GM19452 (cell line): ENCODE data around the gene VPS13C.

Experiments
- ATAC-seq: cut with Tn5 transposase; IDR thresholded peaks from one replicate; pipeline ENCODE4 v1.9.1; 2021; ENCODE audit not compliant: unreplicated experiment

The VPS13C gene

GRCh38 chr15:61943992-61944391 is 116.3 kb downstream of the VPS13C start:
- ATAC-seq = no peak

- no peak for ATAC-seq
Measured at GRCh38 chr15:61938249-61938648, 122.0 kb downstream of the VPS13C start.

- ATAC-seq = no peak
Measured at GRCh38 chr15:61936528-61937195, 123.6 kb downstream of the VPS13C start.

GRCh38 chr15:61935493-61935892 is 124.8 kb downstream of the VPS13C start:
- no peak for ATAC-seq

GRCh38 chr15:61929452-61929851 is 130.8 kb downstream of the VPS13C start:
- ATAC-seq = no peak

- ATAC-seq = no peak
Measured at GRCh38 chr15:61923173-61923572, 137.1 kb downstream of the VPS13C start.

- no peak for ATAC-seq
Measured at GRCh38 chr15:61921093-61921492, 139.2 kb downstream of the VPS13C start.

- no peak for ATAC-seq
Measured at GRCh38 chr15:61917457-61917856, 142.8 kb downstream of the VPS13C start.

- no peak for ATAC-seq
Measured at GRCh38 chr15:61916104-61916503, 144.1 kb downstream of the VPS13C start.

- no peak for ATAC-seq
Measured at GRCh38 chr15:61915640-61916039, 144.6 kb downstream of the VPS13C start.

GRCh38 chr15:61910839-61911369 is 149.3 kb downstream of the VPS13C start:
- ATAC-seq = no peak

- no peak for ATAC-seq
Measured at GRCh38 chr15:61908241-61908640, 152.0 kb downstream of the VPS13C start.

GRCh38 chr15:61907753-61908086 is 152.5 kb downstream of the VPS13C start:
- no peak for ATAC-seq

GRCh38 chr15:61906961-61907752 is 153.1 kb downstream of the VPS13C start:
- ATAC-seq = no peak

- no peak for ATAC-seq
Measured at GRCh38 chr15:61893146-61893545, 167.1 kb downstream of the VPS13C start.

- ATAC-seq = no peak
Measured at GRCh38 chr15:61892140-61892539, 168.1 kb downstream of the VPS13C start.

- no peak for ATAC-seq
Measured at GRCh38 chr15:61890106-61890505, 170.1 kb downstream of the VPS13C start.

- ATAC-seq = no peak
Measured at GRCh38 chr15:61889706-61890105, 170.5 kb downstream of the VPS13C start.

- no peak for ATAC-seq
Measured at GRCh38 chr15:61888074-61888780, 172.0 kb downstream of the VPS13C start.

GRCh38 chr15:61880084-61880483 is 180.2 kb downstream of the VPS13C start:
- no peak for ATAC-seq

- ATAC-seq = no peak
Measured at GRCh38 chr15:61879219-61879618, 181.0 kb downstream of the VPS13C start.
